ENCODE results near the gene ARL17B. TPM values are rescaled to one million over a fixed set of nuclear protein-coding genes. Genes with fewer than 3 reads are reported as not detected.
"Not testable (repeated sequence)": the region's sequence is repeated elsewhere in the genome, so short reads cannot be mapped to it uniquely, and the experiment has no call there.

ARL17B gene
- total RNA-seq, 2 experiments from 2014 or later, result 21.2 to 23.3 TPM

DNA sequence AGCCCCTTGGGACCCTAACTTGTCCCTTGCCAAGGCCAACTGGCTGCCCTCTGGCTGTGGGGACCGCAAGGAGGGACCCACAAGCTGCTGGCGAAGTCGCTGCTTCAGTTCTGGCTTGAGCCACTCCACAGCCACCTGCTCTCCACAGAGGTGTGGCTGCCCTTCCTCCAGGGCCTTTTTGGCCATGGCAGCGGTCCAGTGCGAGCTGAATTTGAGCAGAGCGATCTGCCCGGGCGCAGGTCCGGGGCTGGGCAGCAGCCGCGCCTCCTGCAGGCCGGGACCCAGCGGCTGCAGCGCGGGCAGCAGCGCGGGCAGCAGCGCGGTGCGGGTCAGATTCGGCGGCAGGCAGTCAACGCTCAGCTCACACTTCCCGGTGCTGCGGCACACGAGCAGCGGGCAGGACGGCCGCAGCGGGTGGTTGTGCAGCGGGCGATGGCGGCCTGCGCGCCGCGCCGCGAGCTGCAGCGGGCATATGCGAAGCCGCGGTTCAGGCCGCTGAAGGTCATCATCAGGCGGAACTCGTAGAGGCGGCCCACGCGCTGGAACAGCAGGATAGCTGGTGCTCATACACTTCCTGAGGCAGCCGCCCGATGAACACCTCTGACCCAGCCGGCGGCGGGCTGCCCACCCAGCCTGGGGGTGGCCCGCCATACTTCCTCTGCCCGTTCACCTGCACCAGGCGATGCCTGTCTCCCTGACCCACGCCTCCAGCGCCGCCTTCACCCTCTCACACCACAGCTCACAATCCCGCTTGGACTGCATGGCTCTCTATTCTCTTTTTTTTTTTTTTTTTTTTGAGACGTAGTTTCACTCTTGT lies 101.5 kb downstream of the ARL17B start:
- intact Hi-C loops (cut with micrococcal nuclease); POLR2A ChIA-PET; H3K27me3 Mint-ChIP-seq; H3K36me3 Mint-ChIP-seq; H3K27ac Mint-ChIP-seq; H3K9me3 Mint-ChIP-seq: not testable (repeated sequence)
- Mint-ChIP-seq H3K4me3 (peak overlapping the region; percentile 64), H3K4me1 (ENCODE audit: low read depth) (peaks cover 15% of the 10 kb centered on the region)
- DNase-seq, result peak; percentile 36
- CTCF ChIA-PET, result interaction anchor here (0.6 to 1.2 kb wide), 4 partner anchors 15 to 667 kb away, joined by 3 to 5 read pairs (median 3); no protein-coding TSS in a partner anchor

DNA sequence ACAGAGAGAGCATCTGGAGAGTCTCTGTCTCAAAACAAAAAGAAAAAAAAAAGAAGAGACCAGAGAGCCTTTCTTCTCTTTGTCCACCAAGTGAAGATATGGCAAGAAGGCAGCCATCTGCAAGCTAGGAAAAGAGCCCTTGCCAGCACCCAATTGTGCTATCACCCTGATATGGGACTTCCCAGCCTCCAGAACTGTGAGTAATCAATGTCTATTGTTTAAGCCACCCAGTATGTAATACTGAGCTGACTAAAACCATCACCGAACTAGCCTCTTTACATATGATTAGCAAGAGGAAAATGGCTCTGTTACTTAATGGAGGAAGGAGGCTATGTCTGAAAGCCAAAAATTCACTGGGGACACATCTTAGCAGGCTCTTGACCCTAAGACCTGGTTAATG lies 105.2 kb downstream of the ARL17B start:
- not testable (repeated sequence) for H3K4me3 Mint-ChIP-seq
- CTCF ChIA-PET, result interaction anchor here (1.1 kb wide), 1 partner anchor 667 kb away, joined by 3 read pairs; no protein-coding TSS in a partner anchor

DNA sequence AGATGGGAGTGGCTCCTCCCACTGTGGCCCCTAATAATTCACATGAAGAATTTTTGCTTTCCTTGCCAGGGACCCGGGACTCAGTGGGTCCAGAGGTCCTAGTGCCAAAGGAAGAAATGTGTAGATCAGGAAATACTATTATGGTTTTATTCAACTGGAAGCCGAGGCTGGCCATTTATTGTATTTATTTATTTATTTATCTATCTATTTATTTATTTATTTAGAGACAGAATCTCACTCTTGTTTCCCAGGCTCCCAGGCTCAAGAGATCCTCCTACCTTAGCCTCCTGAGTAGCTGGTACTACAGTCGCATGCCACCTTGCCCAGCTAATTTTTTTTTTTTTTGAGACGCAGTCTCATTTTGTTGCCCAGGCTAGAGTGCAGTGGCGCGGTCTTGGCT lies 107.4 kb downstream of the ARL17B start:
- H3K4me3 Mint-ChIP-seq; H3K9me3 Mint-ChIP-seq; H3K27me3 Mint-ChIP-seq; DNase-seq; H3K4me1 Mint-ChIP-seq (ENCODE audit: low read depth); POLR2A ChIA-PET; H3K27ac Mint-ChIP-seq; H3K36me3 Mint-ChIP-seq: not testable (repeated sequence)
- CTCF ChIA-PET, result interaction anchor here (1.2 kb wide), 1 partner anchor 661 kb away, joined by 4 read pairs; no protein-coding TSS in a partner anchor
- intact Hi-C loops (cut with micrococcal nuclease), result loop anchor here (5.0 kb wide), 1 partner anchor 662 kb away; no protein-coding TSS in a partner anchor

More for the DNA sequence above, 105.2 kb downstream of the ARL17B start:
- H3K27me3 Mint-ChIP-seq; H3K36me3 Mint-ChIP-seq; H3K27ac Mint-ChIP-seq; intact Hi-C loops (cut with micrococcal nuclease); POLR2A ChIA-PET; H3K9me3 Mint-ChIP-seq; H3K4me1 Mint-ChIP-seq (ENCODE audit: low read depth); DNase-seq: not testable (repeated sequence)

DNA sequence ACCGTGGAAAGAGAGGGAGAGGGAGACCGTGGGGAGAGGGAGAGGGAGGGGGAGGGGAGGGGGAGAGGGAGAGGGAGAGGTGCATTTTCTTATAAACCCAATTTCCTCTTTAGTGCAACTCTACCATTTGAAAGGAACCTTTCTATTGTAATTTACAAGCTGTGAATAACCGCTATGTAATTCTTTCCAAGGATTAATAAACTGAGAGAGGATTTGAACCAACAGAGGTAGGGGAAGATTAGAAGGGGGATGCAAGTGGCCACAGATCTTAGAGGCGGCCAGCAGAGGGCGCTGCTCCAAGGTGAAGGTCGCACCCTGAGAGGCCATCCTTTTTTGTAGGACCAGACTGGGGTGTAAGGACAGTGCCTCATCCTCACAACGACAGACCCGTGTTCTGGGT lies 107.8 kb downstream of the ARL17B start:
- H3K27me3 Mint-ChIP-seq; POLR2A ChIA-PET; H3K4me3 Mint-ChIP-seq; H3K9me3 Mint-ChIP-seq; H3K27ac Mint-ChIP-seq; H3K4me1 Mint-ChIP-seq (ENCODE audit: low read depth); H3K36me3 Mint-ChIP-seq: not testable (repeated sequence)
- CTCF ChIA-PET, result interaction anchor here (1.2 kb wide), 1 partner anchor 661 kb away, joined by 4 read pairs; no protein-coding TSS in a partner anchor
- intact Hi-C loops (cut with micrococcal nuclease), result loop anchor here (5.0 kb wide), 1 partner anchor 661 kb away; no protein-coding TSS in a partner anchor
- DNase-seq, result peak; percentile 93

DNA sequence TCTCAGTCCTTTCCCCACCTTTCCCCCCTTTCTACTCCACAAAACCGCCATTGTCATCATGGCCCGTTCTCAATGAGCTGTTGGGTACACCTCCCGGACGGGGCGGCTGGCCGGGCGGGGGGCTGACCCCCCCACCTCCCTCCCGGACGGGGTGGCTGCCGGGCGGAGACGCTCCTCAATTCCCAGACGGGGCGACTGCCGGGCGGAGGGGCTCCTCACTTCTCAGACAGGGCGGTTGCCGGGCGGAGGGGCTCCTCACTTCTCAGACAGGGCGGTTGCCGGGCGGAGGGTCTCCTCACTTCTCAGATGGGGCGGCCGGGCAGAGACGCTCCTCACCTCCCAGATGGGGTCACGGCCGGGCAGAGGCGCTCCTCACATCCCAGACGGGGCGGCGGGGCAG lies 108.8 kb downstream of the ARL17B start:
- CTCF ChIA-PET; H3K4me1 Mint-ChIP-seq (ENCODE audit: low read depth); H3K9me3 Mint-ChIP-seq; POLR2A ChIA-PET; DNase-seq; H3K27me3 Mint-ChIP-seq; H3K4me3 Mint-ChIP-seq; H3K36me3 Mint-ChIP-seq; H3K27ac Mint-ChIP-seq: not testable (repeated sequence)
- intact Hi-C loops (cut with micrococcal nuclease), result loop anchor here (5.0 kb wide), 1 partner anchor 661 kb away; no protein-coding TSS in a partner anchor

DNA sequence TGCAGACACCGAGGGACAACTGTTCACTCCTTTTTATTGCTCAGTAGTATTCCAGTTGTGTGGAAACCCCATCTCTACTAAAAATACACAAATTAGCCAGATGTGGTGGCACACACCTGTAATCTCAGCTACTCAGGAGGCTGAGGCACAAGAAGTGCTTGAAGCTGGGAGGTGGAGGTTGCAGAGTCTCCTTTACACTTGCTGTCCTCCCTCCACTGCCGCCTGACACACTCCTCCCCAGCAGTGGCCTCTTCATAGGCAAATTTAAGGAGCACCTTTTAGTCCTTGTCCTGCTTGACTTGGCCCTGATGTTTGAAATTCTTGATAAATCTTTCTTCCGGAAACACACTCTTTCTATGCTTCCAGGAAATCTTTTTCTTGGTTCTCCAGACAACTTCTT lies 112.4 kb downstream of the ARL17B start:
- H3K27ac Mint-ChIP-seq; H3K27me3 Mint-ChIP-seq; intact Hi-C loops (cut with micrococcal nuclease); H3K9me3 Mint-ChIP-seq; H3K4me1 Mint-ChIP-seq (ENCODE audit: low read depth); POLR2A ChIA-PET; DNase-seq; H3K4me3 Mint-ChIP-seq; H3K36me3 Mint-ChIP-seq: not testable (repeated sequence)
- CTCF ChIA-PET, result interaction anchor here (0.9 kb wide), 1 partner anchor 21 kb away, joined by 3 read pairs; no protein-coding TSS in a partner anchor

DNA sequence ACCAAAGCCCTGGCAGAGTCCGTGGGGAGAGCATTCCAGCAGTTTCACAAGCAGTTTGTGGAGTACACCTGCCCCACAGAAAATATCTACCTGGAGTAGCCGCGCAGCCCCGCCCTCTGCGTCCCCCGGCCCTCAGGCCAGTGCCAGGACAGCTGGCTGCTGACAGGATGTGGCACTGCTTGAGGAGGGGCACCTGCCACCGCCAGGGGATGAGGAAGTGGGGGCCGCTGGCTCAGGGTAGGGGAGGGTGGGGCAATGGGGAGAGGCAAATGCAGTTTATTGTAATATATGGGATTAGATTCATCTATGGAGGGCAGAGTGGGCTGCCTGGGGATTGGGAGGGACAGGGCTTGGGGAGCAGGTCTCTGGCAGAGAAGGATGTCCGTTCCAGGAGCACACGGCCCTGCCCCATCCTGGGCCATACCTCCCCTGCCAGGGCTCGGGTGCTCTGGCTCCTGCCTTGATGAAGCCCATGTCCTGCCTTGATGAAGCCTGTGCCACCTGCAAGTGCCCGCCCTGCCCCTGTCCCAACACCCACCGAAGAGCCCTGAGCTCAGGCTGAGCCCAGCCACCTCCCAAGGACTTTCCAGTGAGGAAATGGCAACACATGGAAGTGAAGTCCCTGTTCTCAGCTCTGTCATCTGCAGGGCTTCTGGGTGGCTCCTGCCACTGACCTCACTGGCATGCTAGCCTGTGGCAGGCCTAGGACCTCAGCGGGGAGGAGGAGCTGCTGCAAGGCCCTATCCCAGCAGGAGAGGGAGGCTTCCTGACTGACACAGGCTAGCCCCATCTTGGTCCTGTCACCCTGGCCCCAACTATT lies 116.4 kb downstream of the ARL17B start:
- peak overlapping the region; percentile 64 for H3K27ac Mint-ChIP-seq
- CTCF ChIA-PET; POLR2A ChIA-PET; H3K27me3 Mint-ChIP-seq; H3K4me3 Mint-ChIP-seq; DNase-seq; H3K9me3 Mint-ChIP-seq; H3K36me3 Mint-ChIP-seq; H3K4me1 Mint-ChIP-seq (ENCODE audit: low read depth); intact Hi-C loops (cut with micrococcal nuclease): not testable (repeated sequence)

DNA sequence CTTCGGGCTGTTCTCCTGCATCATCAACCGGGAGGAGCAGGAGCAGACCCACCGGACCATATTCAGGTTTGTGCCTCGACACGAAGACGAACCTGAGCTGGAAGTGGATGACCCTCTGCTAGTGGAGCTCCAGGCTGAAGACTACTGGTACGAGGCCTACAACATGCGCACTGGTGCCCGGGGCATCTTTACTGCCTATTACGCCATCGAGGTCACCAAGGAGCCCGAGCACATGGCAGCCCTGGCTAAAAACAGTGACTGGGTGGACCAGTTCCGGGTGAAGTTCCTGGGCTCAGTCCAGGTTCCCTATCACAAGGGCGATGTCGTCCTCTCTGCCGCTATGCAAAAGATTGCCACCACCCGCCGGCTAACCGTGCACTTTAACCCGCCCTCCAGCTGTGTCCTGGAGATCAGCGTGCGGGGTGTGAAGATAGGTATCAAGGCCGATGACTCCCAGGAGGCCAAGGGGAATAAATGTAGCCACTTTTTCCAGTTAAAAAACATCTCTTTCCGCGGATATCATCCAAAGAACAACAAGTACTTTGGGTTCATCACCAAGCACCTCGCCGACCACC lies 117.1 kb downstream of the ARL17B start:
- CTCF ChIA-PET; DNase-seq; H3K27me3 Mint-ChIP-seq; POLR2A ChIA-PET; H3K4me1 Mint-ChIP-seq (ENCODE audit: low read depth); H3K4me3 Mint-ChIP-seq; H3K27ac Mint-ChIP-seq; H3K36me3 Mint-ChIP-seq; intact Hi-C loops (cut with micrococcal nuclease); H3K9me3 Mint-ChIP-seq: not testable (repeated sequence)

DNA sequence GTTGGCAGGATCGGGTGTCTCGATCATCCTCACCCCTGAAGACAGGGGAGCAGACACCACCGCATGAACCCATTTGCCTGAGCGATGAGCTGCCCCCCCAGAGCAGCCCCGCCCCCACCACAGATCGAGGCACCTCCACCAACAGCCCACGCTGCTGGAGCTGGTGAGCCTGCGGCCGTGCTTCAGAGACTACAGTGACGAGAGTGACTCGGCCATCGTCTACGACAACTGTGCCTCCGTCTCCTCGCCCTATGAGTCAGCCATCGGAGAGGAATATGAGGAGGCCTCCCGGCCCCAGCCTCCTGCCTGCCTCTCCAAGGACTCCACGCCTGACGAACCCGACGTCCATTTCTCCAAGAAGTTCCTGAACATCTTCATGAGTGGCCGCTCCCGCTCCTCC lies 117.6 kb downstream of the ARL17B start:
- CTCF ChIA-PET, result not testable (repeated sequence)

DNA sequence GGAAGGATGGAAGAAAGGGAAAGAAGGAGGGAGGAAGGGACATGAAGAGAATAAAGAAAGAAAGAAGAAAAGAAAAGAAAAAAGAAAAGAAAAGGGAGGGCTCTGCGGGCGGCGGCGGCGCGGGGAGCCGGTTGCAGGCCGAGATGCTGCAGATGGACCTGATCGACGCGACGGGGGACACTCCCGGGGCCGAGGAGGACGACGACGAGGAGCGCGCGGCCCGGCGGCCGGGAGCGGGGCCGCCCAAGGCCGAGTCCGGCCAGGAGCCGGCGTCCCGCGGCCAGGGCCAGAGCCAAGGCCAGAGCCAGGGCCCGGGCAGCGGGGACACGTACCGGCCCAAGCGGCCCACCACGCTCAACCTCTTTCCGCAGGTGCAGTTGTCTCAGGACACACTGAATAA lies 118.1 kb downstream of the ARL17B start:
- H3K36me3 Mint-ChIP-seq; DNase-seq; H3K27me3 Mint-ChIP-seq; POLR2A ChIA-PET; H3K9me3 Mint-ChIP-seq; CTCF ChIA-PET; intact Hi-C loops (cut with micrococcal nuclease); H3K27ac Mint-ChIP-seq; H3K4me3 Mint-ChIP-seq; H3K4me1 Mint-ChIP-seq (ENCODE audit: low read depth): not testable (repeated sequence)

More for the DNA sequence above, 117.6 kb downstream of the ARL17B start:
- H3K9me3 Mint-ChIP-seq; intact Hi-C loops (cut with micrococcal nuclease); H3K27ac Mint-ChIP-seq; DNase-seq; H3K4me3 Mint-ChIP-seq; POLR2A ChIA-PET; H3K36me3 Mint-ChIP-seq; H3K27me3 Mint-ChIP-seq; H3K4me1 Mint-ChIP-seq (ENCODE audit: low read depth): not testable (repeated sequence)

DNA sequence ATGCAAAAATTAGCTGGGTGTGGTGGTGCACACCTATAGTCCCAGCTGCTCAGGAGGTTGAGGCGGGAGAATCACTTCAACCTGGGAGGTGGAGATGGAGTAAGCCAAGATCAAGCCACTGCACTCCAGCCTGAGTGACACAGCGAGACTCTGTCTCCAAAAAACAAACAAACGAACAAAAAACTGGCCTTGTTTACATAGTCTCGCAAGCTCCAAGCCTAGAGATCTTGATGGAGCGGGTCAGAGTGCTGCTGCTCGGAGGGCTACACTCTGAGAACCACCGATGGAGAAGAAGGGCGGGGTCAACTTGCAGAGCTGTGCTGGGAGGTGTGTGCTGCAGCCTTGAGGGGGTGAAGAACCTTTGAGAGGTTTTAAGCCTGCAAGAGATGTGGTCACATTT lies 130.2 kb downstream of the ARL17B start:
- H3K36me3 Mint-ChIP-seq; H3K27me3 Mint-ChIP-seq; H3K9me3 Mint-ChIP-seq; CTCF ChIA-PET; H3K27ac Mint-ChIP-seq; H3K4me3 Mint-ChIP-seq; H3K4me1 Mint-ChIP-seq (ENCODE audit: low read depth); DNase-seq; intact Hi-C loops (cut with micrococcal nuclease); POLR2A ChIA-PET: not testable (repeated sequence)

DNA sequence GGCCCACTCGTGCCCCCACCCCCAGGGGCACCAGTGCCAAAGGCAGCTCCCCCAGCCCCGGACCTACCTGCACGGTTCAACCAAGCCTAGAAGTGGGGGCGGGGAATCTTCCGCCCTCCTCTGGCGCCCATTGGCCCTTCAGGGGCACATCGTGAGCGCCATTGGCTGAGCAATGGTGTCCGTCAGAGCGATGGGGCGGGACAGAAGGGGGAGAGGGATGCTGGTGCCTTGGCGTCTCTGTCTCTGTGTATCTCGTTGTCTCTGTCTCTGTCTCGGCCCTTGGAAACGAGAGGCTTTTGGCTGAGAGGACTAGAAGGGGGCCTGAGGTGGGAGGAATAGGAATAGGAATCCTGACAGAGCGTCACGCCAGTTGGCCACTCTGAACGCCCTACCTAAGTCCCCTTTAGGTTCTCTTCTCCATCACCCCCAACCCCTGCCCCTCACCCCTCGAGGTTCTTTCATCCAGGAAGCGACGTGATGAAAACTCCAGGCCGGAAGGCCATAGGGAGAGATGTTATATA lies 136.2 kb downstream of the ARL17B start:
- H3K9me3 Mint-ChIP-seq; H3K4me1 Mint-ChIP-seq (ENCODE audit: low read depth); H3K27me3 Mint-ChIP-seq; intact Hi-C loops (cut with micrococcal nuclease); CTCF ChIA-PET; POLR2A ChIA-PET; H3K36me3 Mint-ChIP-seq: not testable (repeated sequence)
- peak overlapping the region; percentile 80 for H3K27ac Mint-ChIP-seq
- DNase-seq, result peak; percentile 100
- peak overlapping the region; percentile 84 for H3K4me3 Mint-ChIP-seq

Measured in activated CD4-positive, alpha-beta memory T cell treated with anti-CD3 and anti-CD28 coated beads for 36 hours (primary cell).